SU-DHL-6 (cell line): ENCODE data around the gene ZFP3.
"Not testable (repeated sequence)": the region's sequence is repeated elsewhere in the genome, so short reads cannot be mapped to it uniquely, and the experiment has no call there.

ENCODE experiments used
- H2AFZ ChIP-seq: fragments of 200-600 bp; sonication (generic); 2 replicates; pipeline ENCODE4 v1.6.1; 2014; ENCODE audit warnings: low read depth, mild to moderate bottlenecking, moderate library complexity, mixed read lengths, antibody characterized with exemption, low read length; ENCODE audit not compliant: severe bottlenecking
- H3F3A ChIP-seq: fragments of 200-600 bp; shearing (Covaris generic); 2 replicates; pipeline ENCODE4 v1.6.0; 2016; ENCODE audit warnings: antibody characterized with exemption, mild to moderate bottlenecking; ENCODE audit not compliant: insufficient read depth
- H3K27ac ChIP-seq: fragments of 200-600 bp; sonication (generic); 2 replicates; pipeline ENCODE4 v1.5.1; 2016; ENCODE audit warnings: low read depth, mild to moderate bottlenecking, low read length, moderate library complexity, mixed read lengths
- H3K27me3 ChIP-seq: fragments of 200-600 bp; sonication (generic), shearing (Covaris generic); 2 replicates; pipeline ENCODE4 v1.6.0; 2014; ENCODE audit warnings: mild to moderate bottlenecking, low read length
- H3K36me3 ChIP-seq: fragments of 200-600 bp; sonication (generic); 2 replicates; pipeline ENCODE4 v1.6.1; 2014; ENCODE audit warnings: mild to moderate bottlenecking, low read length, mixed read lengths
- H3K4me2 ChIP-seq: fragments of 300-600, 200-600 bp; shearing (Covaris generic), sonication (generic); 2 replicates; pipeline ENCODE4 v1.6.0; 2014; ENCODE audit warnings: low read length, low read depth, mild to moderate bottlenecking; ENCODE audit not compliant: poor library complexity, severe bottlenecking
- H3K4me3 ChIP-seq: fragments of 200-600 bp; sonication (generic); 2 replicates; pipeline ENCODE4 v1.5.1; 2014; ENCODE audit warnings: antibody characterized with exemption, low read length, mild to moderate bottlenecking, mixed read lengths; ENCODE audit not compliant: insufficient read depth, poor library complexity, severe bottlenecking
- H3K79me2 ChIP-seq: fragments of 200-600 bp; sonication (generic); 2 replicates; pipeline ENCODE4 v1.6.1; 2014; ENCODE audit warnings: mild to moderate bottlenecking, low read length, moderate library complexity; ENCODE audit not compliant: insufficient read depth
- H3K9ac ChIP-seq: fragments of 200-600 bp; sonication (generic); 2 replicates; pipeline ENCODE4 v1.7.0; 2014; ENCODE audit warnings: mild to moderate bottlenecking, low read length
- H3K9me2 ChIP-seq: fragments of 200-600 bp; sonication (generic); replicated peaks from 2 replicates; pipeline ENCODE4 v1.6.1; 2014; ENCODE audit warnings: low read length; ENCODE audit not compliant: insufficient read depth
- H3K9me3 ChIP-seq: fragments of 200-600 bp; sonication (generic); 2 replicates; pipeline ENCODE4 v1.6.1; 2014; ENCODE audit warnings: low read length, mixed read lengths; ENCODE audit not compliant: insufficient read depth
- H4K20me1 ChIP-seq: fragments of 200-600 bp; sonication (generic); 2 replicates; pipeline ENCODE4 v1.6.1; 2014; ENCODE audit warnings: low read depth, mild to moderate bottlenecking, antibody characterized with exemption, low read length, moderate library complexity, mixed read lengths
- CTCF ChIP-seq: fragments of 200-600 bp; sonication (generic); IDR thresholded peaks from one replicate; pipeline ENCODE4 v1.5.1; 2017; ENCODE audit warnings: antibody characterized with exemption, mild to moderate bottlenecking, low read length, moderate library complexity; ENCODE audit not compliant: insufficient read depth, poor library complexity, severe bottlenecking
- EZH2phosphoT487 ChIP-seq: fragments of 200-600 bp; sonication (generic), shearing (Covaris generic); conservative IDR thresholded peaks from 2 replicates; pipeline ENCODE4 v1.6.1; 2018; ENCODE audit warnings: mild to moderate bottlenecking, antibody characterized with exemption, low read length, moderate library complexity, mixed read lengths

The ZFP3 gene

DNA sequence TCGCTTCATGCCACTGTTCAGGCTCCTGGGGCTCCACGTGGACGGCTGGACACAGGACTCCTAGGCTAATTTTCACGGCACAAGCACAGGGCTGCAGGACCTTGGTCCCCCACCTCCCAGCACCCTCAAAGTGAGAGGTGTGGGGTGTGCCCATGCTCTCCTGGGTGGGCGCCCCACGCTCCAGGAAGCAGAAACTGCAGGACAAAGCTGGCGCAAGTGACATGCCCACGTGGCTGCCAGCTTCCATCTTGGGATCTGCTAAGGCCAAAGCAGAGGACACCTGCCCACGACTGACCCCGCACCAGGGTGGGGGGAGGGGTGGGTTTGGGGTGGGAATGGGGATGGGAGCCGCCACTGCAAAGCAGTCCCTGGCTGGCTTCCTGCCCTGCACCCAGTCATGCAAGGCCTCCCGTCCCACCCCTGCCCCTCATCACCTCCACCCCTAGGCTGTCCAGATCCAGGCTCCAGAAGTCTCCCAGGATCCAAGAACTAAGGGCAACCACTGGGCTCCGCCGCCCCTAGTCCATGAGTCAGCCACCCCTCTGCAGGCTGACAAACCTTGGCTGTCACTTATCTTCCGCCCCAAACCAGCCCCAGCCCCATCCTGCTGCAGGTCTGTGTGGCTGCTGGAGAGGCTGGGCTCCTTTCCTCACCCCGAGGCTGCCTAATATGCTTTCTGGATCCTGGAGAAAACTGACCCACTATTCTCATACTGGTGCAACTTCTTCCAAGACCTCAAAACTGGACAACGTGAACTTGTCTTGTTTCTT lies 48.6 kb downstream of the ZFP3 start:
- no peaks in the 10 kb centered on the region for H3K9me2 ChIP-seq
- no peaks in the 10 kb centered on the region for H4K20me1 ChIP-seq
- no peaks in the 10 kb centered on the region for H3K36me3 ChIP-seq
- H3K4me2 ChIP-seq, result no peak overlapping the region
- no peak overlapping the region for H3K9ac ChIP-seq
- H3K27ac ChIP-seq, result no peak overlapping the region
- TF ChIP-seq CTCF (no peak), EZH2phosphoT487 (no peak)
- no peak overlapping the region for H2AFZ ChIP-seq
- no peaks in the 10 kb centered on the region for H3K27me3 ChIP-seq
- no peaks in the 10 kb centered on the region for H3K9me3 ChIP-seq
- H3F3A ChIP-seq, result no peaks in the 10 kb centered on the region
- H3K4me3 ChIP-seq, result no peak overlapping the region
- H3K79me2 ChIP-seq, result no peaks in the 10 kb centered on the region

GRCh38 chr17:5127910-5128309 lies 49.6 kb downstream of the ZFP3 start:
- Histone ChIP-seq H3K27me3 (no peaks in the 10 kb centered on the region), H3K4me3 (no peak overlapping the region), H3K27ac (no peak overlapping the region), H3K9ac (no peak overlapping the region), H3F3A (no peaks in the 10 kb centered on the region), H2AFZ (no peak overlapping the region), H3K9me2 (no peaks in the 10 kb centered on the region), H3K79me2 (no peaks in the 10 kb centered on the region), H3K4me2 (no peak overlapping the region), H3K9me3 (no peaks in the 10 kb centered on the region), H4K20me1 (no peaks in the 10 kb centered on the region), H3K36me3 (no peaks in the 10 kb centered on the region)
- no peak for TF ChIP-seq CTCF

- H2AFZ ChIP-seq, H3K27me3 ChIP-seq, H3K9ac ChIP-seq, H3F3A ChIP-seq, H3K79me2 ChIP-seq, H4K20me1 ChIP-seq, H3K9me2 ChIP-seq, H3K27ac ChIP-seq, H3K4me3 ChIP-seq, H3K4me2 ChIP-seq, H3K36me3 ChIP-seq, H3K9me3 ChIP-seq: not testable (repeated sequence)
Observed at GRCh38 chr17:5128387-5128786, 50.1 kb downstream of the ZFP3 start.

GRCh38 chr17:5128905-5129535 lies 50.8 kb downstream of the ZFP3 start:
- H3K36me3 ChIP-seq, result no peaks in the 10 kb centered on the region
- H3K9ac ChIP-seq, result no peak overlapping the region
- no peak overlapping the region for H3K27ac ChIP-seq
- H3K9me3 ChIP-seq, result no peaks in the 10 kb centered on the region
- no peaks in the 10 kb centered on the region for H3K9me2 ChIP-seq
- no peak for TF ChIP-seq CTCF
- no peak for TF ChIP-seq EZH2phosphoT487
- H4K20me1 ChIP-seq, result no peaks in the 10 kb centered on the region
- H3K79me2 ChIP-seq, result no peaks in the 10 kb centered on the region
- H2AFZ ChIP-seq, result no peak overlapping the region
- no peaks in the 10 kb centered on the region for H3K27me3 ChIP-seq
- H3F3A ChIP-seq, result no peaks in the 10 kb centered on the region
- H3K4me3 ChIP-seq, result no peak overlapping the region
- no peak overlapping the region for H3K4me2 ChIP-seq

DNA sequence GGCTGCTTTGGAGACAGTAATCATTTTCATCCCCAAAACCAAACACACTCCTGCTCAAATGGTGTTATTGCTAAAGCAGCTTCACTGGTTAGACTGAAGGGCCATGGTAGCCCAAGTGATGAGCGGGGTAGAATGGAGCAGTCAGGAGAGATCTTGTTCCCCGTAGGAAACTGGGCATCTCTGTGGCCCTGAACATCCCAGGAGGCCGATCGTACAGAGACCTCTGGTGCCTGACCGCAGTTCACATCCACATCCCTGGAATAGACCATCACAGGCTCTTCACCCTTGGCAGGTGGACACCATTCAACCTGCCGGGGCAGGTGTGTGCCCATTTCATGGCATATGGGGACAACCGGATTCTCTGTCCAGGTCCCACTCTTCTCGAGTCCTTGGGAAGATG lies 51.5 kb downstream of the ZFP3 start:
- H3F3A ChIP-seq, H3K9me3 ChIP-seq, H3K36me3 ChIP-seq, H3K27ac ChIP-seq, H3K27me3 ChIP-seq, H4K20me1 ChIP-seq, H3K9ac ChIP-seq, H3K79me2 ChIP-seq, H3K4me3 ChIP-seq, H3K9me2 ChIP-seq, H3K4me2 ChIP-seq, H2AFZ ChIP-seq: not testable (repeated sequence)

- not testable (repeated sequence) for H3K27me3 ChIP-seq, H2AFZ ChIP-seq, H3K9me2 ChIP-seq, H3K36me3 ChIP-seq, H3K9me3 ChIP-seq, H4K20me1 ChIP-seq, H3K4me2 ChIP-seq, H3K79me2 ChIP-seq, H3K4me3 ChIP-seq, H3F3A ChIP-seq, H3K9ac ChIP-seq, H3K27ac ChIP-seq
Observed at GRCh38 chr17:5130261-5130660, 52.0 kb downstream of the ZFP3 start.
